Activated T-helper 17 cell treated with anti-CD3 and anti-CD28 coated beads, Interleukin-2, amount 50 U/mL, for 72 hours (primary cell): ENCODE data around the gene MCAT. TPM values are rescaled to one million over a fixed set of nuclear protein-coding genes. Genes with fewer than 3 reads are reported as not detected.

Experiments
- ATAC-seq: fragments of 150-1000 bp; cut with Tn5 transposase; replicated peaks from 2 replicates; pipeline ENCODE4 v1.10.0; 2021; ENCODE audit warnings: mild to moderate bottlenecking, moderate library complexity
- H3K27ac Mint-ChIP-seq: one replicate; pipeline ENCODE4 v1.8.0; 2022; ENCODE audit warnings: mixed read lengths
- H3K27me3 Mint-ChIP-seq: one replicate; pipeline ENCODE4 v1.8.0; 2022; ENCODE audit warnings: mixed read lengths
- H3K36me3 Mint-ChIP-seq: one replicate; pipeline ENCODE4 v1.8.0; 2022; ENCODE audit warnings: low read depth, mild to moderate bottlenecking, mixed read lengths
- H3K4me1 Mint-ChIP-seq: one replicate; pipeline ENCODE4 v1.8.0; 2022; ENCODE audit warnings: mixed read lengths
- H3K4me3 Mint-ChIP-seq: one replicate; pipeline ENCODE4 v1.8.0; 2022; ENCODE audit warnings: mild to moderate bottlenecking, mixed read lengths
- H3K9me3 Mint-ChIP-seq: one replicate; pipeline ENCODE4 v1.8.0; 2022; ENCODE audit warnings: mixed read lengths
- total RNA-seq, 2 donors: library from RNA; stranded (reverse); gene quantifications; one replicate each; pipeline ENCODE4 v1.2.3, GENCODE V29; 2022

MCAT gene
- total RNA-seq, 2 donors from 2014 or later: 7.3 to 18.2 TPM

GRCh38 chr22:43179146-43179910, 36.1 kb upstream of the MCAT start:
- no peaks in the 10 kb centered on the region for H3K9me3 Mint-ChIP-seq
- H3K4me3 Mint-ChIP-seq: no peak overlapping the region
- no peak overlapping the region for H3K27ac Mint-ChIP-seq
- ATAC-seq: no peak
- no peaks in the 10 kb centered on the region for H3K27me3 Mint-ChIP-seq
- H3K36me3 Mint-ChIP-seq: peaks cover 52% of the 10 kb centered on the region
- peaks cover 4% of the 10 kb centered on the region for H3K4me1 Mint-ChIP-seq

GRCh38 chr22:43177479-43177878, 34.3 kb upstream of the MCAT start:
- Mint-ChIP-seq H3K27ac (no peak overlapping the region), H3K9me3 (no peaks in the 10 kb centered on the region), H3K4me3 (no peak overlapping the region), H3K36me3 (peaks cover 66% of the 10 kb centered on the region), H3K4me1 (no peaks in the 10 kb centered on the region), H3K27me3 (no peaks in the 10 kb centered on the region)
- no peak for ATAC-seq

- ATAC-seq: no peak
- Mint-ChIP-seq H3K4me1 (no peaks in the 10 kb centered on the region), H3K9me3 (no peaks in the 10 kb centered on the region), H3K27me3 (no peaks in the 10 kb centered on the region), H3K4me3 (no peak overlapping the region), H3K27ac (no peak overlapping the region), H3K36me3 (peaks cover 64% of the 10 kb centered on the region)
Observed at GRCh38 chr22:43176090-43176489, 32.9 kb upstream of the MCAT start.

- Mint-ChIP-seq H3K4me3 (no peak overlapping the region), H3K36me3 (peaks cover 72% of the 10 kb centered on the region), H3K27ac (no peak overlapping the region), H3K4me1 (no peaks in the 10 kb centered on the region), H3K9me3 (no peaks in the 10 kb centered on the region), H3K27me3 (no peaks in the 10 kb centered on the region)
- ATAC-seq: no peak
Observed at GRCh38 chr22:43174941-43175531, 31.8 kb upstream of the MCAT start.

- no peaks in the 10 kb centered on the region for H3K9me3 Mint-ChIP-seq
- no peaks in the 10 kb centered on the region for H3K27me3 Mint-ChIP-seq
- no peak overlapping the region for H3K27ac Mint-ChIP-seq
- peaks cover 72% of the 10 kb centered on the region for H3K36me3 Mint-ChIP-seq
- no peaks in the 10 kb centered on the region for H3K4me1 Mint-ChIP-seq
- ATAC-seq: no peak
- no peak overlapping the region for H3K4me3 Mint-ChIP-seq
Observed at GRCh38 chr22:43173976-43174720, 30.9 kb upstream of the MCAT start.

- no peak overlapping the region for H3K4me3 Mint-ChIP-seq
- H3K27ac Mint-ChIP-seq: no peak overlapping the region
- H3K4me1 Mint-ChIP-seq: no peaks in the 10 kb centered on the region
- H3K36me3 Mint-ChIP-seq: peaks cover 72% of the 10 kb centered on the region
- no peaks in the 10 kb centered on the region for H3K9me3 Mint-ChIP-seq
- ATAC-seq: no peak
- no peaks in the 10 kb centered on the region for H3K27me3 Mint-ChIP-seq
Observed at GRCh38 chr22:43173566-43173965, 30.4 kb upstream of the MCAT start.

GRCh38 chr22:43172191-43172590, 29.0 kb upstream of the MCAT start:
- Mint-ChIP-seq H3K4me1 (no peaks in the 10 kb centered on the region), H3K4me3 (no peak overlapping the region), H3K36me3 (peaks cover 76% of the 10 kb centered on the region), H3K27ac (no peak overlapping the region), H3K27me3 (no peaks in the 10 kb centered on the region), H3K9me3 (no peaks in the 10 kb centered on the region)
- ATAC-seq: no peak

- no peaks in the 10 kb centered on the region for H3K9me3 Mint-ChIP-seq
- H3K4me3 Mint-ChIP-seq: no peak overlapping the region
- ATAC-seq: no peak
- H3K4me1 Mint-ChIP-seq: no peaks in the 10 kb centered on the region
- no peaks in the 10 kb centered on the region for H3K27me3 Mint-ChIP-seq
- no peak overlapping the region for H3K27ac Mint-ChIP-seq
- H3K36me3 Mint-ChIP-seq: peaks cover 70% of the 10 kb centered on the region
Observed at GRCh38 chr22:43171607-43172006, 28.4 kb upstream of the MCAT start.

GRCh38 chr22:43171019-43171491, 27.9 kb upstream of the MCAT start:
- Mint-ChIP-seq H3K36me3 (peaks cover 65% of the 10 kb centered on the region), H3K27ac (no peak overlapping the region), H3K9me3 (no peaks in the 10 kb centered on the region), H3K4me3 (no peak overlapping the region), H3K4me1 (no peaks in the 10 kb centered on the region), H3K27me3 (no peaks in the 10 kb centered on the region)
- ATAC-seq: no peak

- H3K27ac Mint-ChIP-seq: no peak overlapping the region
- H3K27me3 Mint-ChIP-seq: no peaks in the 10 kb centered on the region
Observed at GRCh38 chr22:43170131-43170480, 26.9 kb upstream of the MCAT start.

GRCh38 chr22:43169310-43170130, 26.3 kb upstream of the MCAT start:
- Mint-ChIP-seq H3K4me3 (no peak overlapping the region), H3K36me3 (peaks cover 55% of the 10 kb centered on the region), H3K4me1 (no peaks in the 10 kb centered on the region), H3K27me3 (no peaks in the 10 kb centered on the region), H3K27ac (no peak overlapping the region), H3K9me3 (no peaks in the 10 kb centered on the region)
- no peak for ATAC-seq

More at GRCh38 chr22:43170131-43170480, 26.9 kb upstream of the MCAT start:
- ATAC-seq: no peak
- H3K9me3 Mint-ChIP-seq: no peaks in the 10 kb centered on the region
- no peak overlapping the region for H3K4me3 Mint-ChIP-seq
- H3K36me3 Mint-ChIP-seq: peaks cover 55% of the 10 kb centered on the region
- H3K4me1 Mint-ChIP-seq: no peaks in the 10 kb centered on the region

- Mint-ChIP-seq H3K4me1 (no peaks in the 10 kb centered on the region), H3K36me3 (peaks cover 55% of the 10 kb centered on the region), H3K27ac (no peak overlapping the region), H3K4me3 (no peak overlapping the region), H3K9me3 (no peaks in the 10 kb centered on the region), H3K27me3 (no peaks in the 10 kb centered on the region)
- no peak for ATAC-seq
Observed at GRCh38 chr22:43168471-43169309, 25.5 kb upstream of the MCAT start.

GRCh38 chr22:43167001-43167589, 23.9 kb upstream of the MCAT start:
- Mint-ChIP-seq H3K4me1 (no peaks in the 10 kb centered on the region), H3K36me3 (peaks cover 42% of the 10 kb centered on the region), H3K9me3 (no peaks in the 10 kb centered on the region), H3K27me3 (no peaks in the 10 kb centered on the region), H3K27ac (no peak overlapping the region), H3K4me3 (no peak overlapping the region)
- no peak for ATAC-seq
